AG04450 (cell line): ENCODE data around the gene MTIF2. TPM values are rescaled to one million over a fixed set of nuclear protein-coding genes. Genes with fewer than 3 reads are reported as not detected.

ENCODE experiments used
- CTCF ChIA-PET: fragments of 300-600, 350-600 bp; formaldehyde crosslinking; extraction: SDS; loops from one replicate; lab custom pipeline; 2022; ENCODE audit warnings: antibody characterized with exemption, inconsistent platforms; lab: Charles Lee
- POLR2A ChIA-PET: fragments of 350-600 bp; formaldehyde crosslinking; extraction: SDS; loops from one replicate; lab custom pipeline; 2021; ENCODE audit warnings: antibody characterized with exemption, inconsistent platforms; lab: Yijun Ruan, JAX
- DNase-seq: peaks from one replicate; pipeline ENCODE4 v3.0.0-alpha.2; 2011; ENCODE audit warnings: low read depth, low spot score
- H3K27ac ChIP-seq: one replicate; pipeline ENCODE4 v1.5.1; 2012; ENCODE audit warnings: low read depth, low read length, control low read depth
- H3K27me3 ChIP-seq: one replicate; pipeline ENCODE4 v1.6.0; 2012; ENCODE audit warnings: low read length; ENCODE audit not compliant: control insufficient read depth, insufficient read depth
- H3K4me3 ChIP-seq: 2 replicates; pipeline ENCODE4 v1.5.1; 2011; ENCODE audit warnings: mild to moderate bottlenecking, low read depth, low read length, control low read depth
- H3K9me3 ChIP-seq: 2 replicates; pipeline ENCODE4 v1.5.1; 2012; ENCODE audit warnings: low read length; ENCODE audit not compliant: control insufficient read depth, insufficient read depth
- CTCF ChIP-seq: IDR thresholded peaks from 2 replicates; pipeline ENCODE4 v1.5.1; 2011; ENCODE audit warnings: low read depth, low read length, control low read depth, inconsistent platforms
- polyA plus RNA-seq: library from polyadenylated mRNA; depleted of rRNA; stranded (reverse); fragments of >200 nt; gene quantifications from 2 replicates; pipeline ENCODE4 v1.2.3, GENCODE V29; 2011

MTIF2 gene
- polyA plus RNA-seq, 1 experiment: 28.7 TPM

- CTCF ChIA-PET: no interaction called here
- Histone ChIP-seq H3K27ac (peak overlapping the region; percentile 94), H3K9me3 (no peaks in the 10 kb centered on the region; the same call in 1 of the 2 replicates), H3K4me3 (peak overlapping the region; percentile 95), H3K27me3 (no peaks in the 10 kb centered on the region)
- POLR2A ChIA-PET: interaction anchor here (0.6 to 1.0 kb wide), 3 partner anchors 10 to 287 kb away, joined by 3 to 7 read pairs (median 7); partner anchors contain the start of gene CFAP36
- DNase-seq: no peak
- no peak for TF ChIP-seq CTCF
Observed at GRCh38 chr2:55232863-55233657, 36.0 kb downstream of the MTIF2 start.

- ChIA-PET CTCF (no interaction called here), POLR2A (interaction anchor here (1.0 kb wide), 2 partner anchors 9 to 287 kb away, joined by 7 read pairs; partner anchors contain the start of gene CFAP36)
- no peaks in the 10 kb centered on the region for H3K27me3 ChIP-seq
- peak; percentile 86 for DNase-seq
- H3K9me3 ChIP-seq: no peaks in the 10 kb centered on the region; the same call in 1 of the 2 replicates
- H3K4me3 ChIP-seq: peak within 1 kb of the TSS; percentile 95
- no peak for TF ChIP-seq CTCF
- H3K27ac ChIP-seq: peak within 1 kb of the TSS; percentile 94
Observed at GRCh38 chr2:55232084-55232862, 36.8 kb downstream of the MTIF2 start, which contains the start of the genes CLHC1 and RPS27A. Gene CLHC1 (minus strand): TSS chr2:55232293. CDS start chr2:55222411, 9,882 bp downstream. Gene RPS27A (plus strand): TSS chr2:55232688. CDS start chr2:55232825, 137 bp downstream.

- TF ChIP-seq CTCF: no peak
- H3K9me3 ChIP-seq: no peaks in the 10 kb centered on the region; the same call in 1 of the 2 replicates
- peak overlapping the region; percentile 94 for H3K27ac ChIP-seq
- no peaks in the 10 kb centered on the region for H3K27me3 ChIP-seq
- ChIA-PET POLR2A (no interaction called here), CTCF (no interaction called here)
- no peak for DNase-seq
- H3K4me3 ChIP-seq: peak overlapping the region; percentile 95
Observed at GRCh38 chr2:55231546-55232083, 37.4 kb downstream of the MTIF2 start.

GRCh38 chr2:55230551-55230950 lies 38.5 kb downstream of the MTIF2 start:
- H3K27ac ChIP-seq: no peak overlapping the region
- no peak for TF ChIP-seq CTCF
- no peak overlapping the region for H3K4me3 ChIP-seq
- H3K9me3 ChIP-seq: no peaks in the 10 kb centered on the region; the same call in 1 of the 2 replicates
- ChIA-PET POLR2A (no interaction called here), CTCF (no interaction called here)
- no peak for DNase-seq
- H3K27me3 ChIP-seq: no peaks in the 10 kb centered on the region
